Gastroesophageal sphincter (tissue), 3 donors: ENCODE data around the gene LAMA2.

Source experiments
- CTCF ChIP-seq, 4 experiments: fragments of 200-600 bp in 2 of 4; fragments of 450-650 bp in 2 of 4; sonication (generic) in 1 of 4; IDR thresholded peaks; one replicate each; pipeline ENCODE4 v1.5.1; 2017 to 2019; ENCODE audit warnings: antibody characterized with exemption in 4 of 4, mild to moderate bottlenecking in 2 of 4, moderate library complexity in 2 of 4
- EP300 ChIP-seq: sonication (generic); formaldehyde crosslinking; IDR thresholded peaks from one replicate; pipeline ENCODE4 v1.6.1; 2017; ENCODE audit warnings: antibody characterized with exemption, mild to moderate bottlenecking
- POLR2A ChIP-seq, 2 donors: fragments of 450-650 bp; IDR thresholded peaks; one replicate each; pipeline ENCODE4 v1.6.1; 2017; ENCODE audit warnings: antibody characterized with exemption in 2 of 2, mild to moderate bottlenecking in 2 of 2, moderate library complexity in 1 of 2

- no peak for TF ChIP-seq POLR2A (IDR thresholded peaks at IDR 0.05)
- TF ChIP-seq CTCF (IDR thresholded peaks at IDR 0.05), result no peak
- TF ChIP-seq EP300, result no peak
Observed at GRCh38 chr6:129351807-129352206, 468.9 kb downstream of the LAMA2 start.
